SK-N-MC (cell line): ENCODE measurements around the gene MREG.

ENCODE experiments used
- DNase-seq: peaks from one replicate; pipeline ENCODE4 v3.0.0-alpha.2; 2011; ENCODE audit warnings: low read depth, low spot score
- H3K27ac ChIP-seq: fragments of 200-600 bp; sonication (generic); 2 replicates; pipeline ENCODE4 v1.5.1; 2016; ENCODE audit warnings: mixed run types
- H3K36me3 ChIP-seq: fragments of 200-600 bp; sonication (generic); 2 replicates; pipeline ENCODE4 v1.6.1; 2017; ENCODE audit warnings: antibody characterized with exemption, low read length, mixed read lengths; ENCODE audit not compliant: insufficient read depth
- H3K4me3 ChIP-seq: fragments of 200-600 bp; sonication (generic); 2 replicates; pipeline ENCODE4 v1.5.1; 2016
- H3K9ac ChIP-seq: fragments of 200-600 bp; sonication (generic); 2 replicates; pipeline ENCODE4 v1.8.0; 2017; ENCODE audit warnings: mixed run types, mixed read lengths; ENCODE audit not compliant: insufficient read length
- H3K9me3 ChIP-seq: fragments of 200-600 bp; sonication (generic); 2 replicates; pipeline ENCODE4 v1.6.1; 2017; ENCODE audit warnings: low read depth, mild to moderate bottlenecking, antibody characterized with exemption, low read length, moderate library complexity, mixed read lengths
- EZH2 ChIP-seq: fragments of 200-600 bp; sonication (generic); IDR thresholded peaks from one replicate; pipeline ENCODE4 v1.6.1; 2017; ENCODE audit warnings: antibody characterized with exemption
- FOXP2 ChIP-seq: optimal IDR thresholded peaks from 2 replicates; pipeline ENCODE3; 2011; ENCODE audit warnings: mild to moderate bottlenecking, moderate library complexity; ENCODE audit not compliant: insufficient read depth; ENCODE audit errors: extremely low read length, control extremely low read depth
- POLR2AphosphoS5 ChIP-seq: IDR thresholded peaks from 2 replicates; pipeline ENCODE4 v1.6.1; 2012; ENCODE audit warnings: mild to moderate bottlenecking, low read depth, low read length, borderline replicate concordance

Gene MREG

GRCh38 chr2:216013080-216013909 is at the start of gene MREG:
Gene MREG, minus strand, starts transcription at chr2:216013551. Its CDS starts 224 bp downstream, at chr2:216013327.
- Histone ChIP-seq H3K36me3 (no peaks in the 10 kb centered on the region), H3K4me3 (peak within 1 kb of the TSS; percentile 83), H3K9ac (peak within 1 kb of the TSS; percentile 80), H3K27ac (peak within 1 kb of the TSS; percentile 52; the same call in 1 of the 2 replicates), H3K9me3 (no peaks in the 10 kb centered on the region)
- no peak for TF ChIP-seq EZH2
- peak; percentile 53 for TF ChIP-seq POLR2AphosphoS5
- no peak for TF ChIP-seq FOXP2
- peak; percentile 70 for DNase-seq

GRCh38 chr2:216059233-216059834 is 46.0 kb upstream of the MREG start:
- H3K36me3 ChIP-seq = peaks cover 20% of the 10 kb centered on the region
- no peak overlapping the region for H3K9ac ChIP-seq
- no peak overlapping the region for H3K27ac ChIP-seq
- DNase-seq = no peak
- TF ChIP-seq EZH2 = no peak
- no peak for TF ChIP-seq POLR2AphosphoS5
- no peak for TF ChIP-seq FOXP2
- no peak overlapping the region for H3K4me3 ChIP-seq
- H3K9me3 ChIP-seq = no peaks in the 10 kb centered on the region

- peaks cover 15% of the 10 kb centered on the region for H3K36me3 ChIP-seq
- H3K27ac ChIP-seq = no peak overlapping the region
- TF ChIP-seq POLR2AphosphoS5 (no peak), FOXP2 (no peak), EZH2 (no peak)
- no peaks in the 10 kb centered on the region for H3K9me3 ChIP-seq
- no peak for DNase-seq
- H3K4me3 ChIP-seq = no peak overlapping the region
- no peak overlapping the region for H3K9ac ChIP-seq
Observed at GRCh38 chr2:216057688-216058193, 44.4 kb upstream of the MREG start.

GRCh38 chr2:216056739-216057138 is 43.4 kb upstream of the MREG start:
- DNase-seq = no peak
- no peak overlapping the region for H3K9ac ChIP-seq
- H3K4me3 ChIP-seq = no peak overlapping the region
- no peak overlapping the region for H3K27ac ChIP-seq
- H3K9me3 ChIP-seq = no peaks in the 10 kb centered on the region
- peaks cover 12% of the 10 kb centered on the region for H3K36me3 ChIP-seq
- no peak for TF ChIP-seq EZH2
- no peak for TF ChIP-seq FOXP2
- no peak for TF ChIP-seq POLR2AphosphoS5

- Histone ChIP-seq H3K9ac (no peak overlapping the region), H3K9me3 (no peaks in the 10 kb centered on the region), H3K27ac (no peak overlapping the region), H3K36me3 (peaks cover 12% of the 10 kb centered on the region), H3K4me3 (no peak overlapping the region)
- DNase-seq = no peak
- TF ChIP-seq FOXP2 (no peak), EZH2 (no peak), POLR2AphosphoS5 (no peak)
Observed at GRCh38 chr2:216055680-216056079, 42.3 kb upstream of the MREG start.

- no peak overlapping the region for H3K9ac ChIP-seq
- no peak overlapping the region for H3K27ac ChIP-seq
- no peak for TF ChIP-seq FOXP2
- no peak for TF ChIP-seq EZH2
- no peak for TF ChIP-seq POLR2AphosphoS5
- DNase-seq = no peak
- H3K36me3 ChIP-seq = 0 out of 2 replicates have a peak, but pooled peaks cover 2% of the 10 kb centered on the region
- H3K9me3 ChIP-seq = no peaks in the 10 kb centered on the region
- no peak overlapping the region for H3K4me3 ChIP-seq
Observed at GRCh38 chr2:216052420-216052819, 39.1 kb upstream of the MREG start.

GRCh38 chr2:216051350-216051749 is 38.0 kb upstream of the MREG start:
- H3K4me3 ChIP-seq = no peak overlapping the region
- DNase-seq = no peak
- no peak overlapping the region for H3K27ac ChIP-seq
- H3K9ac ChIP-seq = no peak overlapping the region
- 0 out of 2 replicates have a peak, but pooled peaks cover 2% of the 10 kb centered on the region for H3K36me3 ChIP-seq
- H3K9me3 ChIP-seq = no peaks in the 10 kb centered on the region
- no peak for TF ChIP-seq POLR2AphosphoS5
- no peak for TF ChIP-seq FOXP2
- TF ChIP-seq EZH2 = no peak

- DNase-seq = no peak
- Histone ChIP-seq H3K27ac (peak overlapping the region; percentile 35; the same call in 1 of the 2 replicates), H3K9me3 (no peaks in the 10 kb centered on the region), H3K4me3 (no peak overlapping the region), H3K9ac (no peak overlapping the region), H3K36me3 (peaks cover 2% of the 10 kb centered on the region; the same call in 1 of the 2 replicates)
- TF ChIP-seq POLR2AphosphoS5 (no peak), EZH2 (no peak), FOXP2 (no peak)
Observed at GRCh38 chr2:216049452-216049851, 36.1 kb upstream of the MREG start.
